Activated CD4-positive, alpha-beta T cell treated with anti-CD3 and anti-CD28 coated beads, Interleukin-2, Interleukin-4, amounts not matched to agents 100 ng/mL and 50 ng/mL, durations not matched to agents 16 hours and 8 hours (primary cell): Measurements from ENCODE around the gene KCNS1.

Experiments used
- DNase-seq: peaks from one replicate; pipeline ENCODE4 v3.0.0-alpha.2; 2020; ENCODE audit warnings: low spot score

The KCNS1 gene

GRCh38 chr20:45109634-45110033, 8.7 kb upstream of the KCNS1 start:
- DNase-seq, result no peak

GRCh38 chr20:45105317-45105716, 4.4 kb upstream of the KCNS1 start:
- DNase-seq, result no peak

- DNase-seq, result no peak
These were observed 3.9 kb upstream of the KCNS1 start for GRCh38 chr20:45104786-45105185.

GRCh38 chr20:45103072-45103471, 2.1 kb upstream of the KCNS1 start:
- DNase-seq, result no peak

GRCh38 chr20:45101333-45101850, 465 bp upstream of the KCNS1 start:
- DNase-seq, result no peak

- no peak for DNase-seq
These were observed 2.7 kb downstream of the KCNS1 start for GRCh38 chr20:45098103-45098773.

GRCh38 chr20:45097485-45098102, 3.3 kb downstream of the KCNS1 start:
- peak; percentile 49 for DNase-seq

- DNase-seq, result no peak
These were observed 4.1 kb downstream of the KCNS1 start for GRCh38 chr20:45096781-45097180.

GRCh38 chr20:45095805-45096238, 5.1 kb downstream of the KCNS1 start:
- peak; percentile 71 for DNase-seq

GRCh38 chr20:45094864-45095574, 5.9 kb downstream of the KCNS1 start:
- DNase-seq, result no peak

- DNase-seq, result no peak
These were observed 6.7 kb downstream of the KCNS1 start for GRCh38 chr20:45094201-45094600.

- no peak for DNase-seq
These were observed 8.0 kb downstream of the KCNS1 start for GRCh38 chr20:45092898-45093297.

GRCh38 chr20:45091366-45091765, 9.6 kb downstream of the KCNS1 start:
- no peak for DNase-seq

- no peak for DNase-seq
These were observed 10.4 kb downstream of the KCNS1 start for GRCh38 chr20:45090481-45090880.

- no peak for DNase-seq
These were observed 12.7 kb downstream of the KCNS1 start for GRCh38 chr20:45088247-45088646.

GRCh38 chr20:45087814-45088213, 13.1 kb downstream of the KCNS1 start:
- DNase-seq, result no peak

- no peak for DNase-seq
These were observed 13.7 kb downstream of the KCNS1 start for GRCh38 chr20:45087097-45087790.

GRCh38 chr20:45085867-45086266, 15.1 kb downstream of the KCNS1 start:
- no peak for DNase-seq

- no peak for DNase-seq
These were observed 15.6 kb downstream of the KCNS1 start for GRCh38 chr20:45085289-45085688.

- DNase-seq, result no peak
These were observed 17.8 kb downstream of the KCNS1 start for GRCh38 chr20:45083127-45083526.

GRCh38 chr20:45082468-45082867, 18.5 kb downstream of the KCNS1 start:
- no peak for DNase-seq

- DNase-seq, result no peak
These were observed 19.9 kb downstream of the KCNS1 start for GRCh38 chr20:45080867-45081624.
